Activated CD4-positive, alpha-beta memory T cell treated with anti-CD3 and anti-CD28 coated beads, Interleukin-2, amount 10 ng/mL, durations not matched to agents 7 days and 5 days (primary cell): ENCODE results near the gene TMEM158. TPM values are rescaled to one million over a fixed set of nuclear protein-coding genes. Genes with fewer than 3 reads are reported as not detected.
A peak's percentile ranks its signal among the peaks of the same experiment; 100 is the strongest.

Experiments
- CTCF ChIA-PET: fragments of 350-600 bp; sonication (Branson Sonifier 250); formaldehyde crosslinking; loops from one replicate; lab custom pipeline; 2021; ENCODE audit warnings: antibody characterized with exemption, inconsistent platforms; lab: Charles Lee
- POLR2A ChIA-PET: fragments of 350-600 bp; sonication (Branson Sonifier 250); formaldehyde crosslinking; loops from one replicate; lab custom pipeline; 2021; ENCODE audit warnings: antibody characterized with exemption; lab: Charles Lee
- DNase-seq: peaks from one replicate; pipeline ENCODE4 v3.0.0-alpha.2; 2020
- H3K27ac Mint-ChIP-seq: one replicate; pipeline ENCODE4 v1.8.0; 2021; ENCODE audit warnings: mild to moderate bottlenecking, mixed read lengths
- H3K27me3 Mint-ChIP-seq: one replicate; pipeline ENCODE4 v1.8.0; 2021; ENCODE audit warnings: mixed read lengths
- H3K36me3 Mint-ChIP-seq: one replicate; pipeline ENCODE4 v1.8.0; 2021; ENCODE audit warnings: low read depth, mixed read lengths
- H3K4me1 Mint-ChIP-seq: one replicate; pipeline ENCODE4 v1.8.0; 2021; ENCODE audit warnings: mixed read lengths
- H3K4me3 Mint-ChIP-seq: one replicate; pipeline ENCODE4 v1.8.0; 2021; ENCODE audit warnings: mild to moderate bottlenecking, mixed read lengths
- H3K9me3 Mint-ChIP-seq: one replicate; pipeline ENCODE4 v1.8.0; 2021; ENCODE audit warnings: mixed read lengths
- total RNA-seq, 2 experiments: library from RNA; stranded (reverse); gene quantifications; one replicate each; pipeline ENCODE4 v1.2.3, GENCODE V29; 2021

The TMEM158 gene
- total RNA-seq, 2 experiments from 2014 or later, result not detected

- DNase-seq, result peak; percentile 39
- Mint-ChIP-seq H3K36me3 (no peaks in the 10 kb centered on the region), H3K9me3 (no peaks in the 10 kb centered on the region), H3K27ac (no peak overlapping the region), H3K4me3 (no peak overlapping the region), H3K4me1 (peaks cover 10% of the 10 kb centered on the region), H3K27me3 (peaks cover 75% of the 10 kb centered on the region)
- POLR2A ChIA-PET, result no interaction called here
- CTCF ChIA-PET, result interaction anchor here (0.6 to 7.7 kb wide), 3 partner anchors 15 to 1800 kb away, joined by 3 to 33 read pairs (median 4); no protein-coding TSS in a partner anchor
These were observed 452 bp downstream of the TMEM158 start for GRCh38 chr3:45225465-45226205.

- Mint-ChIP-seq H3K4me1 (peaks cover 10% of the 10 kb centered on the region), H3K27ac (peak overlapping the region; percentile 11), H3K27me3 (peaks cover 77% of the 10 kb centered on the region), H3K9me3 (no peaks in the 10 kb centered on the region), H3K36me3 (no peaks in the 10 kb centered on the region), H3K4me3 (peak overlapping the region; percentile 61)
- peak; percentile 36 for DNase-seq
- POLR2A ChIA-PET, result interaction anchor here (0.8 to 1.0 kb wide), 2 partner anchors 8 to 184 kb away, joined by 3 to 4 read pairs; no protein-coding TSS in a partner anchor
- CTCF ChIA-PET, result interaction anchor here (0.7 to 7.7 kb wide), 2 partner anchors 14 to 185 kb away, joined by 3 to 33 read pairs; no protein-coding TSS in a partner anchor
These were observed 1.1 kb downstream of the TMEM158 start for GRCh38 chr3:45224824-45225464.

DNA sequence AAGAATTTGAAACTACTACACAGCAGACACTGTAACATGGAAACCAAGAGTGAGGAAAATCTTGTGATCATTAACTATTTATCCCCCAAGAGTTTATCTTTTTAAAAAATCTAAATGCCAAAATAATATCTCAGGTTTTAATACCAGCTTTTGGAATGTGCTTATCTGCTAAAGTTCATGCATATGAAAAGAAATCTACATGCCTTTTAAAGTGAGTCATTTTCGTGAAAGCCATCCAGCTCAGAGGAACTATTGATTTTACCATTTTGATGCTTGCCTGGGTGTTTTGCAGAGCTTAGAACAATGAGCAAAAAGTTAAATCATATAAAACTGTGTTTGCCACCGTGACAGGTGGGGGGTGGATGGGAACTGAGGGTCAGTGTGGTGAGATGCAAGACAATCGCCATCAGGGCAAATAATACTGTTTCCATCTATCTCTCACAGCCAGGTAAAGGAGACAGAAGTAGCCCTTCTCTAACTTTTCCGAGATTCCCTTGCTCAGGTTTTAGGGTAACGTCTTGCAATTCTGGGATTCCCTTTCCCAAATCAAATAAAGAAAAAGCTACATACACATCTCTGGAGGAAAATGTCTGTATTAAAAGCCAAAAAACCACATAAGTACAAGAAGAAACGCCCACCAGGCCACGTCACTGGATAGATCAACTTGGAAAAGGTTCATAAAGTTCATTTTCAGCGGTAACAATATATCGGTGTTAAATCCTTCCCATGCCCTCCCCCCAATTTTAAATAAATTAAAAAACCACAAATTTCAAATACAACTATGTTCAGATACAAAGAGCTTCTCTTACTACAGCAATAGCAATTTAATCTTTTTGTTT lies 2.0 kb downstream of the TMEM158 start:
- POLR2A ChIA-PET, result interaction anchor here (0.8 to 1.0 kb wide), 2 partner anchors 9 to 183 kb away, joined by 3 to 4 read pairs; no protein-coding TSS in a partner anchor
- Mint-ChIP-seq H3K9me3 (no peaks in the 10 kb centered on the region), H3K36me3 (no peaks in the 10 kb centered on the region), H3K4me1 (peaks cover 10% of the 10 kb centered on the region), H3K27me3 (peaks cover 73% of the 10 kb centered on the region), H3K27ac (no peak overlapping the region), H3K4me3 (no peak overlapping the region)
- no peak for DNase-seq
- CTCF ChIA-PET, result interaction anchor here (0.7 to 7.7 kb wide), 6 partner anchors 13 to 435 kb away, joined by 3 to 33 read pairs (median 3); no protein-coding TSS in a partner anchor

- Mint-ChIP-seq H3K36me3 (no peaks in the 10 kb centered on the region), H3K27ac (no peak overlapping the region), H3K4me3 (no peak overlapping the region), H3K9me3 (no peaks in the 10 kb centered on the region), H3K27me3 (peaks cover 67% of the 10 kb centered on the region), H3K4me1 (peaks cover 4% of the 10 kb centered on the region)
- no peak for DNase-seq
- POLR2A ChIA-PET, result interaction anchor here (1.8 kb wide), 1 partner anchor 8 kb away, joined by 5 read pairs; no protein-coding TSS in a partner anchor
- CTCF ChIA-PET, result interaction anchor here (1.4 kb wide), 1 partner anchor 179 kb away, joined by 6 read pairs; no protein-coding TSS in a partner anchor
These were observed 6.4 kb downstream of the TMEM158 start for GRCh38 chr3:45219694-45220093.

DNA sequence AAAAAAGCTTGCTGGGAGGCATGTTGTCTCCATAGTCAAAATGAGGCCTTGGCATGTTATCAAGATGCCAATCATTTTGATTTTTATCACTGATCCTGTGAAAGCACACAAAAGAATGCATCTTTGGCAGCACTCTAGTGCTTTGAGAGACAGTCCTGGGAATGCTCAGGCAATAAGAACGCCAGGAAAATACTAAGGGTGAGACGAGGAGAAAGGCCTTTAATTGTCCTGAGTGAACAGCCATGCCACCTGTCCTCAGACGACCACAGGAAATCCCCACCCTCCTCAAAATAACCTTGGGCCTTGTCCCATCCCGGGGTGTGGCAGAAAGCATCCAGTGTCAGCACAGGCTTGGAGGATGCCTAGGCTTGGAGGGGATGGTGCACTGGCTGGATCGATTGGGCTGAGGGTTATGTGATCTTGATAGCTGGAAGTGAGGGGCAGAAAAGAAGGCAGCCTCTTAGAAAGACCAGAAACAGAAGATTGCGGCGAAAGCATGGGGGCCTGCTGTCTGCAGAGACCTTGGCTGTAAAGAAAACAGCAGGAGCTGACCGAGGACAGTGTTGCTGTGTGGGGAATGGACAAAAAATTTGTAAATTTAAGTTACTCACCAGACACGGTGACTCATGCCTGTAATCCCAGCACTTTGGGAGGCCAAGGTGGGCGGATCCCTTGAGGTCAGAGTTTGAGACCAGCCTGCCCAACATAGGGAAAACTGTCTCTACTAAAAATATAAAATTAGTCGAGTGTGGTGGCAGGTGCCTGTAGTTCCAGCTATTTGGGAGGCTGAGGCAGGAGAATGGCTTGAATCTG lies 7.3 kb downstream of the TMEM158 start:
- no peak overlapping the region for H3K27ac Mint-ChIP-seq
- POLR2A ChIA-PET, result interaction anchor here (1.8 kb wide), 1 partner anchor 9 kb away, joined by 5 read pairs; no protein-coding TSS in a partner anchor
- no peaks in the 10 kb centered on the region for H3K9me3 Mint-ChIP-seq
- H3K4me3 Mint-ChIP-seq, result no peak overlapping the region
- no peak for DNase-seq
- H3K36me3 Mint-ChIP-seq, result no peaks in the 10 kb centered on the region
- peaks cover 58% of the 10 kb centered on the region for H3K27me3 Mint-ChIP-seq
- CTCF ChIA-PET, result interaction anchor here (1.4 kb wide), 1 partner anchor 178 kb away, joined by 6 read pairs; no protein-coding TSS in a partner anchor
- peaks cover 4% of the 10 kb centered on the region for H3K4me1 Mint-ChIP-seq

GRCh38 chr3:45216021-45216609 lies 10.0 kb downstream of the TMEM158 start:
- CTCF ChIA-PET, result interaction anchor here (1.1 to 1.9 kb wide), 2 partner anchors 173 to 175 kb away, joined by 3 to 15 read pairs; no protein-coding TSS in a partner anchor
- no peak for DNase-seq
- POLR2A ChIA-PET, result no interaction called here
- no peaks in the 10 kb centered on the region for H3K36me3 Mint-ChIP-seq
- peaks cover 44% of the 10 kb centered on the region for H3K27me3 Mint-ChIP-seq
- H3K9me3 Mint-ChIP-seq, result no peaks in the 10 kb centered on the region
- no peak overlapping the region for H3K4me3 Mint-ChIP-seq
- H3K4me1 Mint-ChIP-seq, result peaks cover 4% of the 10 kb centered on the region
- H3K27ac Mint-ChIP-seq, result no peak overlapping the region

- H3K27ac Mint-ChIP-seq, result no peak overlapping the region
- H3K4me1 Mint-ChIP-seq, result peaks cover 6% of the 10 kb centered on the region
- no peak for DNase-seq
- H3K9me3 Mint-ChIP-seq, result no peaks in the 10 kb centered on the region
- no peak overlapping the region for H3K4me3 Mint-ChIP-seq
- peaks cover 45% of the 10 kb centered on the region for H3K27me3 Mint-ChIP-seq
- no peaks in the 10 kb centered on the region for H3K36me3 Mint-ChIP-seq
- CTCF ChIA-PET, result interaction anchor here (1.1 to 1.9 kb wide), 2 partner anchors 173 to 174 kb away, joined by 3 to 15 read pairs; no protein-coding TSS in a partner anchor
- POLR2A ChIA-PET, result no interaction called here
These were observed 10.6 kb downstream of the TMEM158 start for GRCh38 chr3:45215466-45215865.

- POLR2A ChIA-PET, result interaction anchor here (0.9 kb wide), 1 partner anchor 173 kb away, joined by 3 read pairs; no protein-coding TSS in a partner anchor
- Mint-ChIP-seq H3K27ac (no peak overlapping the region), H3K36me3 (no peaks in the 10 kb centered on the region), H3K27me3 (peaks cover 40% of the 10 kb centered on the region), H3K4me1 (peaks cover 14% of the 10 kb centered on the region), H3K9me3 (no peaks in the 10 kb centered on the region), H3K4me3 (no peak overlapping the region)
- CTCF ChIA-PET, result interaction anchor here (1.1 to 10.3 kb wide), 2 partner anchors 172 to 176 kb away, joined by 3 to 294 read pairs; no protein-coding TSS in a partner anchor
- DNase-seq, result no peak
These were observed 11.9 kb downstream of the TMEM158 start for GRCh38 chr3:45214061-45214680.

DNA sequence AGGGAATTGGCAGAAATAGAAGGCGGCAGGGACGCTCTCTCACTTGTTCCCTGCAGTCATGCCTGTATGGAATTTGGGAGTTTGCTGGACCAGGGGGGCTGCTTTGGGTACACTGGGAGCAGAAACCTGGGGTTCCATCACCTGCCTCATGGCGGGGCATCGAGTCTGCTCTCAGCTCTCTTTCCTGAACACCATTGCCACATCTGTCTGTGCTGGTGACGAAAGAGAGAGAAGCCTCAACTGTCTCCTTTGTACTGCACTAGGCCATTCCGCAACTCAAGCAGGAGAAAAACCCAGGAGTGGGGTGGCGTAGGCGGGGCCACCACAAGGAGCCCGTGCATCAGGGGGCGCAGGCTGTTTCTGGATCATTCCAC lies 14.0 kb downstream of the TMEM158 start:
- no peak for DNase-seq
- CTCF ChIA-PET, result interaction anchor here (1.0 to 10.3 kb wide), 4 partner anchors 12 to 176 kb away, joined by 3 to 294 read pairs (median 53); no protein-coding TSS in a partner anchor
- H3K27me3 Mint-ChIP-seq, result peaks cover 32% of the 10 kb centered on the region
- POLR2A ChIA-PET, result interaction anchor here (1.6 to 4.7 kb wide), 2 partner anchors 106 to 171 kb away, joined by 3 to 43 read pairs; no protein-coding TSS in a partner anchor
- H3K4me3 Mint-ChIP-seq, result no peak overlapping the region
- peaks cover 29% of the 10 kb centered on the region for H3K4me1 Mint-ChIP-seq
- no peak overlapping the region for H3K27ac Mint-ChIP-seq
- H3K36me3 Mint-ChIP-seq, result no peaks in the 10 kb centered on the region
- no peaks in the 10 kb centered on the region for H3K9me3 Mint-ChIP-seq

DNA sequence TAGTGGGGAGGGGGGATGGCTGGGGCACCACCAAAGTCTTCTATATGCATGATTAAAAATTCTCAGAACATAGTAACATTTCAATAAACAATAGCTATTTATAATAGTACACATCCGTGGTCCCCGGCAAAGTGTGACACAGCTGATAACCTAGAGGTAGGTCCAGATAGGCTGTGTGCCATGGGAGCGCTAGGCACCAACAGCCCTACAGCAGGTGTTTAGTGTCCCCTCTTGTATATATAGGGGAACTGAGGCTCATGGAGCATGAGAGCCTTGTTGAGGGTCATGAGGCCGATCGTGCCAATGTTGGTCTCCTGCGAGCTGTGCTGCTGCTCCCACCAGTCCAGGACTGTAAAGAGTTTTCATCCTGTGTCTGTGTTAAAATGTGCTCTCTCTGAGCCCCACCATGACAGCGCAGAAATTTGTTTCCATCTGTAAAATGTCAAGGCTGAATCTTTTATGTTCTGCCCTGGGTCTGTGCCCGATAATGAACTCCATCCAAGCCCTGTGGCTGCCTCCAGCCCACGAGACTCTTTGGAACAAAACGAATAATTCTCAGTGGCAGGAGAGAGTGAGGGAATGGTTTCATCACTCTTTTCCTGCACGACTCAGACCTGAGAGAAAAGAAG lies 14.5 kb downstream of the TMEM158 start:
- Mint-ChIP-seq H3K9me3 (no peaks in the 10 kb centered on the region), H3K27ac (no peak overlapping the region), H3K27me3 (peaks cover 31% of the 10 kb centered on the region), H3K4me1 (peaks cover 29% of the 10 kb centered on the region), H3K36me3 (no peaks in the 10 kb centered on the region), H3K4me3 (no peak overlapping the region)
- ChIA-PET CTCF (interaction anchor here (1.0 to 10.3 kb wide), 12 partner anchors 11 to 444 kb away, joined by 3 to 294 read pairs (median 8); no protein-coding TSS in a partner anchor), POLR2A (interaction anchor here (1.6 to 4.7 kb wide), 2 partner anchors 105 to 171 kb away, joined by 3 to 43 read pairs; no protein-coding TSS in a partner anchor)
- DNase-seq, result no peak
